GM18505 (cell line): ENCODE measurements around the gene CARD14.

Source experiments
- ATAC-seq: cut with Tn5 transposase; IDR thresholded peaks from one replicate; pipeline ENCODE4 v1.9.1; 2021; ENCODE audit not compliant: unreplicated experiment
- POLR2A ChIP-seq: IDR thresholded peaks from 4 replicates; pipeline ENCODE4 v1.6.1; 2011; ENCODE audit warnings: borderline replicate concordance; ENCODE audit not compliant: insufficient read depth, insufficient read length; ENCODE audit errors: extremely low read depth

Gene CARD14

DNA sequence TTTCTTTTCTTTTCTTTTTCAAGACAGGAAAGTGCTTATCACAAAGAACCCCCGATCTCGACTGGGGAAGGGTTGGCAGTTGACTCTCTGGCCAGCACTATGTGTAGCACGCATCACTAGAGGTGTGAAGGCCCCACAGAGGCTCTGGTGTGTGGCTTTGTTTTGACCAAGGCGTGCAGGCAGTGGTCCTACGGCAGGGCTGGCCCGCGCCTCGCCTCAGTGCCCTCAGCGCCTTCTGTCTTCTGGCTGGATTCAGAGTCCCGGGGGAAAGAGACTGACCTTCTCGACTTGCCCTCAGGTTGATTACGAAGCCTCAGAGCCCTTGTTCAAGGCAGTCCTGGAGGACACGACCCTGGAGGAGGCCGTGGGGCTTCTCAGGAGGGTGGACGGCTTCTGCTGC lies 31.6 kb downstream of the CARD14 start:
- TF ChIP-seq POLR2A, result no peak
- no peak for ATAC-seq

DNA sequence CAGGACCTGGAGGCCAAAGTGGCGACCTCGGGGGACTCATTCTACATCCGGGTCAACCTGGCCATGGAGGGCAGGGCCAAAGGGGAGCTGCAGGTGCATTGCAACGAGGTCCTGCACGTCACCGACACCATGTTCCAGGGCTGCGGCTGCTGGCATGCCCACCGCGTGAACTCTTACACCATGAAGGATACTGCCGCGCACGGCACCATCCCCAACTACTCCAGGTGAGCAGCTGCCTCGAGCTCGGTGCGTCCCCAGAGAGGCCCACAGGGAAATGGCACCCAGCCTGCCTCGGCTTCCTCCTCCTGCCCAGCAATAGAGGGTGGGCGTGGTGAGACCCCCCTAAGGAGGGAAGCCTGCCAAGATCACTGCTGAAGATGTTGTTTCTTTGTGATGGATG lies 32.4 kb downstream of the CARD14 start:
- no peak for ATAC-seq
- no peak for TF ChIP-seq POLR2A

DNA sequence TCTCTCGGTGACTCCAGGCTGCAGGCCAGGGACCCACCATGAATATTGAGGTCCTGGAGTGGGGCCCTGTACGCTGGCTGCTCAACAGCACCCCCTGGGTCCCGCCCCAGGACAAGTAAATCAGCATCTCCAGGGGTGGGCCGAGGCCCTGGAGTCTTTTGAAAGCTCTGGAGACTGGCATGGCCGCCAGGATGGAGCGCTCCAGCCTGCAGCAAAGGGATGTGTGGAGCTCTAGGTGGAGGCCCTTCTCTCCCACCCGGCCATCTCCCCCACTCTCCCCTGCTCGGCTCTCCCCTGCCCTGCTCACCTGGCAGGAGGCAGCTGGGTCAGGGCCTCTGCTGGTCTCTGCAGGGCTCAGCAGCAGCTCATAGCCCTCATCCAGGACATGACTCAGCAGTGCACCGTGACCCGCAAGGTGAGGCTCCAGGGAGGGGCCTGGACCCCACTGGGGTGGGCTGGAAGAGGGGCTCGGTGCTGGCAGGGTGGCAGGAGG lies 33.7 kb downstream of the CARD14 start:
- no peak for ATAC-seq
- no peak for TF ChIP-seq POLR2A

DNA sequence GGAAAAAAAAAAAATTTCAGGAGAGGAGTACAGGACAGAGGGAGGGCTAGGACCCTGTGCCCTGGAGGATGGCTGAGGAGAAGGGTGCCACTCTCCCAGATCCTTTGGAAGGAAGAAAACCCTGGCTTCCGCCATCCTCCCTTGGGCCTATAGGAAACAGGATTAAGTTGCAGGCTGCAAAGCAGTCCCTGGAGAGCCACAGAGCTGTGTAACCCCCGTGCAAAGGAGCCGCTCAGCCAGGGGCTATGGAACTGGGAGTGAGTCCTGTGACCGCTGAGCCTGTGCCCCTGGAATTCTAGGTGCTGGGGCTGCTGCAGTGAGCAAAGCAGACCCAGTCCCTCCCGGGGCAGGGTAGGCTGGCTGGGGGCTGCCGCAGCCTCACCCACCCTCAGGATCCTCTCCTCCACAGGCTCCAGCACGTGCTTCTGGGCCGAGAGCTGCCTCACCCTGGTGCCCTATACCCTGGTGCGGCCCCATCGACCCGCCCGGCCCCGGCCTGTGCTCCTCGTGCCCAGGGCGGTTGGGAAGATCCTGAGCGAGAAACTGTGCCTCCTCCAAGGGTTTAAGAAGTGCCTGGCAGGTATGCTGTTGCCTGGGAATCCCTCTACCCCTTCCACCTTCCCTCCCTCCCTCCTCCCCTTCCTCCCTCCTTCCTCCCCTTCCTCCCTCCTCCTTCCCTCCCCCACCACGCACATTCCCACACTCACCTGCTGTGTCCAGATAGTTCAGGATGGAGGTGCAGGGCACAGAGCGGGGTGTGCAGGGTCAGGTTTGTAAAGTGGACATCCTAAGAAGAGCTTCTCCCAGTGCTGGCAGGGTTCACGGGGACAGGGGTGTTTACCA lies 35.0 kb downstream of the CARD14 start:
- no peak for TF ChIP-seq POLR2A
- no peak for ATAC-seq

DNA sequence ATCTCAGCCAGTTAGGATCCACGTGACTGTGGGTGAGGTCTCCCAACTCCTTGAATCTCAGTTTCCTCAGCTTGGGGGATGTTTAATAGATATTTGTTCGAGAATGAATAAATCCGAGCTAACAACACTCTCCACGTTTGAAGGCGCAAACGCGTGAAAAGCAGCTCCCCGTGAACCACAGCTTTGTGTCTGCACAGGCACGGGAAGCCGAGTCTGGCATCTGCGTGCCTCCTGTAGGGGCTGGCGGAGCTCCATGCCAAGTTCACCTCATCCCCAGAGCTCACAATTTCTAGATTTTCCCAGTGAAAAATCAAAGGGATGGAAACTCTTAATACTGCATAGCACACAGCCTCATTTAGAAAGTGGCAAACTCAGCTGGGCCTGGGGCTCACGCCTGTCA lies 36.0 kb downstream of the CARD14 start:
- no peak for TF ChIP-seq POLR2A
- ATAC-seq, result no peak

DNA sequence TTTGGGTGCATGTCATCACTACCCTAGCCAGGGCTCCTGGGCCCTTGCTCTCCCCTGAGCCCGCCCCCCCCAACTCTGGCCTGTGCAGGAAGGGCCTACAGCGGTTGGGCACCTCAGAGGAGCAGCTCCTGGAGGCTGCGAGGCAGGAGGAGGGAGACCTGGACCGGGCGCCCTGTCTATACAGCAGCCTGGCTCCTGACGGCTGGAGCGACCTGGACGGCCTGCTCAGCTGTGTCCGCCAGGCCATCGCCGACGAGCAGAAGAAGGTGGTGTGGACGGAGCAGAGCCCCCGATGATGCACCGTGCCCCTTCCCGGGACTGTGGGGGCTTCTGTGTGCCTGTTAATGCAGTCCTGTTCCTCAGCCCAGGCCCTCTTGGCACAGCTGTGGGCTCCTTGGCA lies 38.2 kb downstream of the CARD14 start:
- no peak for ATAC-seq
- TF ChIP-seq POLR2A, result no peak

DNA sequence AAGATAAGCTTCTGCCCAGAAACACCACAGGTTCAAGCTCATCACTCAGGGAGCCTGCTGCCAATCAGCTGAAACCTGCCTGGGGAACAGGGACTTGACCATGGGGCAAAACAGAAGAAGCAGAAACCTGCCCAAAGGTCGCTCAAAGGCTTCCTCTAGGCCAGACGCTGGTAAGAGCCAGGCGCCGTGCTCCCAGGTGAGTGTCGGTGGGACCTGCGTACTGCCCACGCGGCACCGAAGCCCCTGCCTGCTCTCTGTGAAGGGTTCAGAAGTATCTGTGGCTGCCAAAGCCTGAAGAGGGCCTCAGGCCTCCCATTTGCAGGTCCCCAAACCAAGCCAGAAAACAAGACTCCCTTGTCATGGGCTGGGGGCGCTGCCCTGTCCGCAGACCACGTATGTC lies 39.9 kb downstream of the CARD14 start:
- ATAC-seq, result no peak
- no peak for TF ChIP-seq POLR2A

DNA sequence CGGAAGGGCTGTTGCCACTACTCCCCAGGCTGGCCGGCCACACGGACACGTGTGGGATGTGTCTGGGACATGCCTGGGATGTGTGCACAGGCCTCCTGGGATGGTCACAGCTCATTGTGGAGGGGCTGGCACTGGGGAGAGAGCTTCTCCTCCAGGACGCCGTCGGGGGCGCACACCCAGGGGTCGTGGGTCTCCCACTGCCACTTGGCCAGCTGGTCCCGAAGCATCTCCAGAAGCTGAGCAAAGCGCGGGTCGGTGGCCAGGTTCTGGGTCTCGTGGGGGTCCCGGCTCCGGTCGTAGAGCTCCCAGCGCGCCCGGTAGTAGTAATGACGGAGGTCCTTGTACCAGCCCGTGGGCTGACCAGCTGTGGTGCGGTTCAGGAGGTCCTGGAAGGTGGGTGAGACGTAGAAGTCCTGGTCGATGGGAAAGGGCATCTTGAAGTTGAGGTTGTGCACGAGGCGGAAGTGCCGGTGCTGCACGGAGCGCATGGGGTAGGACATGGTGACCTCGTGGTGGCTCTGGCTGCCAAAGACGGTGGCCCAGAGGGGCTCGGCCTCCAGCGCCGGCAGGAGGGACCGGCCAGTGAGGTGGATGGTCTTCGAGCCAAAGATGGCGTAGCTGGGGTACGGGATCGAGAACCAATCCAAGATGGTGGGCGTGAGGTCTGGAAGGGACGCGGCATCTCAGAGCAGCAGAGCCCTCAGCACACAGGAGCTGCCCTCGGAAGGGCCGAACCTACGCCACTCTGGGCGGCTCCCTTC lies 40.7 kb downstream of the CARD14 start:
- no peak for TF ChIP-seq POLR2A
- ATAC-seq, result no peak

DNA sequence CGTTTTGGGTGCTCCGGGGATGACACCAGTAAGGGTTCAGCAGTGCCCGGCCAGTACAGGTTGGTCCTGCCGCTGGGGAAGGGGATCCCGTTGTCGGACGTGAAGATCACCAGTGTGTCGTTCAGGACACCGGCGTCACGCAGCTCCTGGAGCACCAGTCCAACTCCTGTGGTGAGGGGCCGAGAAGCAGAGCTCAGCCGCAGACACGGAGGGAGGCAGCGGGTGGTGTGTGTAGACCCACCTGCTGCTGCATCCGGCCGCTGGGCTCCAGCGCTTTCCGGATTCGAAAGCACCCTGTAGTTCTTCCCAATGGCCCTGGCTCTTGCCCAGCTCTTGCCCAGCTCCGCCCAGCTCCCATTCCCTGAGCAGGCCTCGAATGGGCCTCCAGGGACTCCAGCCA lies 42.3 kb downstream of the CARD14 start:
- TF ChIP-seq POLR2A, result no peak
- no peak for ATAC-seq

DNA sequence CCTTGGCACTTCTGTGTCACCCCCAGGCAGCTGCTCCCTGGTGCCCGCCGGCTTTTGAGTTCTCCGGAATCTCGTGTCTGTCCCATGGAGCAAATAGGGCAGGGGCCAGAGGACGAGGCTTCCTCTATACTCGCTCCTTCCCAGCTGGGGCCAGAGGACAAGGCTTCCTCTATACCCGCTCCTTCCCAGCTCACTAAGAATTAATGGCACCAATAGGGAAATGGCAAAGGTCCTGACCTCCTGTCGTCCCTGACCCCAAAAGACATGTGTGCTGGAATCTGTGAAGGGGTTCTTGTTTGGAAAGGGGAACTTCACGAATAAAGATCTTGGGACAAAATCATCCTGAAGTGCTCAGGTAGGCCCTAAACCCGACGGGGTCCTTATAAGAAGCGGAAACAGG lies 42.7 kb downstream of the CARD14 start:
- ATAC-seq, result no peak
- TF ChIP-seq POLR2A, result no peak

DNA sequence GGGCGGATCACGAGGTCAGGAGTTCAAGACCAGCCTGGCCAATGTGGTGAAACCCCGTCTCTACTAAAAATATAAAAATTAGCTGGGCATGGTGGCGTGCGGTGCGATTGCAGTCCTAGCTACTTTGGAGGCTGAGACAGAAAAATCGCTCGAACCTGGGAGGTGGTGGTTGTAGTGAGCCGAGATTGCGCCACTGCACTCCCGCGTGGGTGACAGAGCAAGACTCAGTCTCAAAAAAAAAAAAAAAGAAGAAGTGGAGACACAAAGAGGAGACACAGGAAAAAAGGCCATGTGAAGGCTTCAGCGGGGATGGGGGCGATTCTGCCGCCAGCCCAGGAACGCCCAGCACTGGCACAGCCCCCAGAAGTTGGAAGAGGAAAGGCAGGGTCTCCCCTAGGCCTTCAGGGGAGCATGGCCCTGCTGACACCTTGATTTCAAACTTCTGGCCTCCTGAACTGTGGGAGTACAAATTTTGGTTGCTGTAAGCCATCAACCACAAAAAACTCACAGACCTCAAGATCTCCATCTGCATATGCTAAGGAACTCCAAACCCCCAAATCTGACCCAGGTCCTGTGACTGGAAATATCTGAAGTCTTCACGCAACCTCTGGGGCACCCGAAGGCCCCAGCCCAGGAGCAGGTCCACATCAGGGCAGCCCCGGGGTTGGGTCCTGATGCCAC lies 43.3 kb downstream of the CARD14 start:
- TF ChIP-seq POLR2A, result no peak
- ATAC-seq, result no peak

DNA sequence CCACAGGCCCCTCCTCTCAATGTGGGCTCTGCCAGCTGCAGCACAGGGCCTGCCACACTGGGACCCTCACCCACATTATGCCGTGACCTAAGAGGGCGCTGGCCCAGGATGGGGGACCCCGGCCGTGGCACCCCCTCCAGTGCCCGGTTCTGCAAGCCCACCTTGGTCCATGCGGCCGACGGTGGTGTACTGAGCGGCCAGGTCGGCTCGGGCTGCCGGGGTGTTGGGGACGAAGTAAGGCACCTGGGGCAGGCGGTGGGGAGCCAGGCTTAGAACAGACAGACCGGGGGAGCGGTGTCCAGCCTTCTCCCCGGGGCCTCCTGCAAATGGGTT lies 43.8 kb downstream of the CARD14 start:
- TF ChIP-seq POLR2A, result no peak
- ATAC-seq, result no peak

DNA sequence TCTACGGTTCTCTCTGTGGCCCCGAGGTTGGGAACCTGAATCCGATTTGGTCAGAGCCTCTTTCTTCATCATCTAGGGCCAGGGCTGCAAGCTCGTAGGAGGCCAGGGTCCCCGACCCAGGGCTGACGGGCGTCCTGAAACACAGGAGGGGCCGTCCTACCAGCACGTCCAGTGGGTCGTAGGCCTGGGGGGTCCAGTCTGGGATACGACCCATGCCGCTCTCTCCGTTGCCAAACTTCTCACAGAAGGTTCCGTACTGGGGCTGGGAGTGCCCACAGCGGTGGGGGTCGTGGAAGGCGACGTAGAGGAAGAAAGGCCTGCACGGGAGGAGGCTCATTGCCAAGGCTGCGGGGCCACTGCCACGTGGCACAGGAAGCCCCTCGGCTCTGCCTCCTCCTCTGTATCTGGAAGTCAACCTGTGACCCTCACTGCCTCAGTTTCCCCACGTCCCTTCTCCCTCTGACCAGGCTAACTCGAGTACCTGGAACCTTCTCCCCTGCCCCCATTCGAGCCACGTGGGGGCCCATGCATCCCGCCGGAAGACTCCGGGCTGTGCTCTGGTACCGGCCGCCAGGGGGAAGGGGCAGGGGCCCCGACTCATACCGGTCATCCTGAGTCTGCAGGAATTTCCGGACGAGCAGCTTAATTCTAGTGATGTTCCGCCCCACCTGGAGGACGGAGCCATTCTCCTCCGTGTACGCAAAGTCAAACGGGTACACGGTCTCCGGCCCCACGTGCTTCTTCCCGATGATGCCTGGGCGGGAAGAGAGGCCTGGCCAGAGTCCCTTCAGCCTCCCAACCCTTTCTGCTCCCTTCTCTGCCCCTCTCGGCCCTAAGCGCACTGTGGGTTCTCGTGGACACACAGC lies 44.4 kb downstream of the CARD14 start:
- no peak for ATAC-seq
- no peak for TF ChIP-seq POLR2A

DNA sequence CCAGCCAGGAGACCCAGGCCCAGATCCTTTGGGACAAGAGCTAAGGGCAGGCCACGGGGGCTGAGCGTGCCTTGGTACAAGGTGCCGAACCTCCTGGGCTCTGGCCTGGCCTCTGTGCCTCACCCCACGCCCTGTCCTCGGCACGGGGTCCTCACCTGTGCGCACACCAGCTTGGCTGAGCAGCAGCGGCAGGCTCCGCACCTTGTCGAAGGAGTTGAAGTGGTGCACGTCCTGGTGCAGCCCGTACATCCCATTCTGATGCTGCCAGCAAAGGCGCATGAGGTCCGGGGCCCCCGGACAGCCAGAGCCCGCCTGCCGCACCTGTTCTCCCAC lies 45.0 kb downstream of the CARD14 start:
- TF ChIP-seq POLR2A, result no peak
- no peak for ATAC-seq
